Testis (tissue), 3 donors: Measurements from ENCODE around the gene TTLL3. TPM values are rescaled to one million over a fixed set of nuclear protein-coding genes. Genes with fewer than 3 reads are reported as not detected.

Source experiments
- DNase-seq: peaks from one replicate; pipeline ENCODE4 v3.0.0-alpha.2; 2019
- H3K27ac ChIP-seq, 2 donors: fragments of 200-600 bp; sonication (generic); one replicate each; pipeline ENCODE4 v1.5.1; 2019
- H3K27me3 ChIP-seq: fragments of 200-600 bp; sonication (generic); one replicate; pipeline ENCODE4 v1.5.1; 2019
- H3K36me3 ChIP-seq: fragments of 200-600 bp; sonication (generic); one replicate; pipeline ENCODE4 v1.5.1; 2017; ENCODE audit warnings: low read depth; ENCODE audit errors: missing control alignments
- H3K4me1 ChIP-seq: fragments of 200-600 bp; sonication (generic); one replicate; pipeline ENCODE4 v1.5.1; 2019
- H3K4me3 ChIP-seq, 2 donors: fragments of 200-600 bp; sonication (generic); one replicate each; pipeline ENCODE4 v1.5.1; 2017 to 2019
- H3K9me3 ChIP-seq: fragments of 200-600 bp; sonication (generic); one replicate; pipeline ENCODE4 v1.5.1; 2017
- POLR2A ChIP-seq: fragments of 450-650 bp; IDR thresholded peaks from one replicate; pipeline ENCODE4 v1.6.1; 2017; ENCODE audit warnings: antibody characterized with exemption, mild to moderate bottlenecking, moderate library complexity
- WGBS, 2 donors: methylation state at CpG; one replicate each; pipeline ENCODE4 v1.1.5; 2018; 5-methylcytosine and 5-hydroxymethylcytosine counted together
- intact Hi-C: fragments of 100-400 bp; cut with DNase I; formaldehyde crosslinking; loops from one replicate; pipeline ENCODE4 v1.15.1; 2023; ENCODE audit warnings: low total_unique reads
- polyA plus RNA-seq: library from polyadenylated mRNA; stranded (reverse); fragments of 350-450 nt; fragmentation: Illumina TruSeq; extraction: RNeasy Lipid Tissue Mini Kit (QIAGEN cat#74804); gene quantifications from one replicate; pipeline ENCODE4 v1.2.3, GENCODE V29; 2014; ENCODE audit warnings: low read depth, low replicate concordance; ENCODE audit not compliant: insufficient read depth
- total RNA-seq, 2 donors: library from RNA; depleted of rRNA; stranded (reverse); fragments of >200 nt; gene quantifications; one replicate each; pipeline ENCODE4 v1.2.3, GENCODE V29; 2016
- TF ChIP-seq, protein P1 (sequence below), 3 experiments: fragments of 450-650 bp in 2 of 3; fragments of 200-600 bp in 1 of 3; sonication (generic) in 1 of 3; IDR thresholded peaks; one replicate each; pipeline ENCODE4 v1.5.1; 2016 to 2019; ENCODE audit warnings: antibody characterized with exemption in 3 of 3, mild to moderate bottlenecking in 2 of 3, moderate library complexity in 1 of 3

TTLL3 gene
- total and polyA plus RNA-seq, 3 donors from 2014 or later = 104 to 163 (median 142) TPM

DNA sequence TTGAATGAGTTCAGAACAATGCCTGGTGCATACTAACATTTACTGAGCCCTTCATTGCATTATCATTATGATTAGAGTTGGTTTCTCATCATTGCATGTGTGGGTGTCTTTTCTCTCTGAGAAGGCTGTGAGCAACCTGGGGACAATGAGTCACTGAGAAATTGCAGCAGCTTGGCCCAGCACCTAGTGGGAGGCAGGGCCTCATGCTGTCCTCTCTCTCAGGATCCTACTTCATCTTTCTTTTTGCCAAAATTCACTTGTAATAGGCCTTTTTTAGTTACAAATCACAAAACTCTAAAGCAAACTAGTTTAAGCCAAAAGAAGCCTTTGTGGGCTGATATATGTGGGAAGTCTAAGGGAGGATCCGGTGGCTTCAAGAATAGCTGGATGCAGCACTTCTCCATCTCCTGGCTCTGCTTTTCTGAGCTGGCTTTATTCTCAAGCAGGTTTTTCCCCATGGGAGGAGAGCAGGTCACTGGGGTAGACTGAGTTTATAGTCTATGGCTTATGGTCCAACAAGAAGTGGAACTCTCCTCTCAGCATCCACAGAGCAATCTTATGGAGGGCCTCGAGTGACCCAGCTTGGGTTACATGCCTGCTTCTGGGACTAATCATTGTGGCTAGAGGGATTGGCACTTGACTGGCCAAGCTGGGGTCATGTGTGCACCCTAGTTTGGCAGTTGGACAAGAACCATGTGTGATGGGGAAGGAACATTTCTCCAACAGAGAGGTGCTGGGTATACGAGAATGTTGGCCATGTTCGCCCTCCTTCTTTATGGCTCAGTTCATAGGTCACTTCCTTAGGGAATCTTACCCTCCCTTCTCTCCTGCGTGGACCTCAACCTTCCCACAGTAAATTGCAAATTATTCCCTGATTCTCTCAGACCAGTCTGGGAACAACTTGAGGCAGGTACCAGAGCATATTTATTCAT lies 31.7 kb upstream of the TTLL3 start:
- no peak overlapping the region for H3K4me3 ChIP-seq
- H3K27ac ChIP-seq = peak overlapping the region in 1 of 2 donors; percentile 59
- TF ChIP-seq, protein P1, sequence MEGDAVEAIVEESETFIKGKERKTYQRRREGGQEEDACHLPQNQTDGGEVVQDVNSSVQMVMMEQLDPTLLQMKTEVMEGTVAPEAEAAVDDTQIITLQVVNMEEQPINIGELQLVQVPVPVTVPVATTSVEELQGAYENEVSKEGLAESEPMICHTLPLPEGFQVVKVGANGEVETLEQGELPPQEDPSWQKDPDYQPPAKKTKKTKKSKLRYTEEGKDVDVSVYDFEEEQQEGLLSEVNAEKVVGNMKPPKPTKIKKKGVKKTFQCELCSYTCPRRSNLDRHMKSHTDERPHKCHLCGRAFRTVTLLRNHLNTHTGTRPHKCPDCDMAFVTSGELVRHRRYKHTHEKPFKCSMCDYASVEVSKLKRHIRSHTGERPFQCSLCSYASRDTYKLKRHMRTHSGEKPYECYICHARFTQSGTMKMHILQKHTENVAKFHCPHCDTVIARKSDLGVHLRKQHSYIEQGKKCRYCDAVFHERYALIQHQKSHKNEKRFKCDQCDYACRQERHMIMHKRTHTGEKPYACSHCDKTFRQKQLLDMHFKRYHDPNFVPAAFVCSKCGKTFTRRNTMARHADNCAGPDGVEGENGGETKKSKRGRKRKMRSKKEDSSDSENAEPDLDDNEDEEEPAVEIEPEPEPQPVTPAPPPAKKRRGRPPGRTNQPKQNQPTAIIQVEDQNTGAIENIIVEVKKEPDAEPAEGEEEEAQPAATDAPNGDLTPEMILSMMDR (IDR thresholded peaks at IDR 0.05) = no peak
- no peak for TF ChIP-seq POLR2A
- intact Hi-C loops = no loop called here
- 53 to 56% methylated on average over 5 of the region's 5 CpGs for WGBS, 2 donors
- DNase-seq = no peak
- no peaks in the 10 kb centered on the region for H3K36me3 ChIP-seq
- peaks cover 43% of the 10 kb centered on the region for H3K4me1 ChIP-seq
- H3K27me3 ChIP-seq = no peaks in the 10 kb centered on the region
- no peaks in the 10 kb centered on the region for H3K9me3 ChIP-seq

DNA sequence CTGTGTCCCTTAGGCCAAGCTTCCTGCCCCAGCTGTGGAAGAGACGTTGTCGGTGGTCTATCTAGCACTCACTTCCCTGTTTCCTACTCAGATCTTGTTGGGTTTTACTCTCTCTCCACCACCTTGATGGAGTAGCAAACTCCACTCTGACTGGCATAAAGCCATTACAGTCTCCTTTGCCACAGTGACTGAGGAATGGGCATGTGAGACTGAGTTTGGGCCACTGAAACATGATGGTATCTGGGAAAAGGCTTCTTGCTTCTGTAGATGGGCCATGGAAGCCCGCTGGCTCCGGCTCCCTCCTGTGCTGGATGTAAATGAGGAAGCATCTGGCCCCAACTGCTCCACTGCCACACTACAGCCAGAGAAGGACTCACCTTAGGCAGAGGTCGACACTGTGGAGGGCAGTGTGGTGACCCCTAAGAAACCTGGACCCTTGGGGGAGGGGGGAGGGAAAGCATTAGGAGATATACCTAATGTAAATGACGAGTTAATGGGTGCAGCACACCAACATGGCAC lies 30.9 kb upstream of the TTLL3 start:
- H3K4me1 ChIP-seq = peaks cover 43% of the 10 kb centered on the region
- no peak for DNase-seq
- 75 to 86% methylated on average over 6 of the region's 6 CpGs for WGBS, 2 donors
- no peaks in the 10 kb centered on the region for H3K27me3 ChIP-seq
- no peaks in the 10 kb centered on the region for H3K9me3 ChIP-seq
- no peak overlapping the region for H3K4me3 ChIP-seq
- intact Hi-C loops = no loop called here
- peak overlapping the region in 1 of 2 donors; percentile 59 for H3K27ac ChIP-seq
- H3K36me3 ChIP-seq = no peaks in the 10 kb centered on the region
- TF ChIP-seq, protein P1 (IDR thresholded peaks at IDR 0.05) = no peak
- TF ChIP-seq POLR2A = no peak

DNA sequence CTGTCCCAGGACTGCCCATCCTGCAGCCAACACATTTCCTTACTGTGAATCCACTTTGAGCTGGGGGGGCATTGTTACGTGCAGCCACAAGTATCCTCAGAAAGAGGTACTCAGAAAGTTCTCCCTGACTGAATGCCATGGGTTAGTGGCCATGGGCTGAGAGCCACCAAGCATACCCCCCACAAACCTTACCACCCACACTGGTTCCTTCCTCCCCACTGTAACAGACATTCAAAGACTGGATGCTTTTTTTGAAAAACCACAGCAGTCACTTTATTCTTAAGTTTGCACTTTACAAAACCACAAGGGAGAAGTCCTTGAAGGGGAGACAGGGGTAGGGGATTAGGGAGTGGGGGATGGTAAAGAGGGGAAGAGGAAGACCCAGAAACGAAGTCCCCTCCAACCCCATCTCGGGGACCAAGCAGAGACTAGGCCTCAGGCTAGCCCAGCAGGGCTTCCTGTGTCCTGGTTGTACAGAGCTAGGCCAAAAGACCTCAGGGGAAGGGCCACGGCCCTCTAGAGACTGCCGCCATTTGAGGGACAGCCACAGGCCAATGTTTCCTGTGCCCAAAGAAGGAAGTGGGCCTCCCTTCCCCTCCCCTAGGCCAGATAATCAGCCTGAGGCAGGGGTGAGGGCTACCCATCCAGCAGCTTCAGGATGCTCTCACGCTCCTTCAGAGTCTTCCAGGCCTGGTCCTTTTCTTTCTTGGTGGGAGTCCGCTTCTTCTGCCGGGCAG lies 30.2 kb upstream of the TTLL3 start:
- H3K4me3 ChIP-seq = no peak overlapping the region
- no peak for DNase-seq
- H3K36me3 ChIP-seq = no peaks in the 10 kb centered on the region
- intact Hi-C loops = no loop called here
- no peak for TF ChIP-seq POLR2A
- TF ChIP-seq, protein P1 (IDR thresholded peaks at IDR 0.05) = no peak
- 74 to 89% methylated on average over 7 to 8 of the region's 8 CpGs for WGBS, 2 donors
- H3K27me3 ChIP-seq = no peaks in the 10 kb centered on the region
- H3K4me1 ChIP-seq = peaks cover 42% of the 10 kb centered on the region
- H3K9me3 ChIP-seq = no peaks in the 10 kb centered on the region
- peak overlapping the region in 1 of 2 donors; percentile 10 for H3K27ac ChIP-seq

DNA sequence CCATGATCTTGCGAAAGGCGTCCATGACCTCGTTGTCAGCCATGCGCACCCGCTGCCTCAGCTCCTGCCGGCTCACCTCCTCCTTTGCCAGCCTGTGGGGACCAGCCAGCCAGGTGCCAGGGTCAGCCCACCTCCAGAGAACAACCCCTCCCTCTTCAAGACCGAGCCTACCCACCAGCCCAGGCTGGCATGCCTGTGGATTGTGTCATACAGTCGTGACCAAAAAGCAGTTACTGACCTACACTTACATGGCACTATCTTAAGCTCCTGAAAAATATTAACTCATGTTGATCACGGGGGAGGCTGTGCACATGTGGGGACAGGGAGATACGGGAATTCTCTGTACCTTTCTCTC lies 29.6 kb upstream of the TTLL3 start:
- Histone ChIP-seq H3K36me3 (no peaks in the 10 kb centered on the region), H3K9me3 (no peaks in the 10 kb centered on the region), H3K27me3 (no peaks in the 10 kb centered on the region), H3K4me1 (peaks cover 37% of the 10 kb centered on the region), H3K27ac (peak overlapping the region in 1 of 2 donors; percentile 10), H3K4me3 (no peak overlapping the region)
- no peak for DNase-seq
- WGBS, 2 donors = 81 to 95% methylated on average over 10 of the region's 10 CpGs
- intact Hi-C loops = no loop called here
- TF ChIP-seq, protein P1 (IDR thresholded peaks at IDR 0.05) = no peak
- TF ChIP-seq POLR2A = no peak
